Measurements from ENCODE around the gene GRM6. TPM values are rescaled to one million over a fixed set of nuclear protein-coding genes. Genes with fewer than 3 reads are reported as not detected.

GRM6 gene
- total RNA-seq, 2 experiments from 2014 or later, result not detected

DNA sequence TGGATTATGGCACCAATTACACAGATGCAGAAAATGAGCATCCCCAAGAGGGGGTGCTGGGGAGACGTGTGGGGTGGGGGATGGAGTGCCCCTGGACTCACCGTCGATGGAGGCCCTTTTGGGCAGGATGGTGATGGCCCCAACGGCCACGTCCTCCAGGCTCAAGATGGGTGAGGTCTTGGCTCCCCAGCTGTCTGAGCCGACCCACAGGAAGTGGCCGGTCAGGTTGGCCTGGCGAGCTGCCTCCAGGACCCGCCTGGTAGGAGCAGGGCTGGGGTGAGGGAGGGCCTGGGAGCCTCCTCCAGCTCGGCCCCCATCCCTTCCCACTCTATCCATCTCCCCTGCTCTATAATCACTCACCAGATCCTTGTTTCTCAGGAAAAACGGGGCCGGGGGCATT lies 4.6 kb downstream of the GRM6 start:
- no peak overlapping the region for H3K27ac Mint-ChIP-seq
- H3K36me3 Mint-ChIP-seq, result no peaks in the 10 kb centered on the region
- no peak for DNase-seq
- no peak overlapping the region for H3K4me3 Mint-ChIP-seq
- H3K4me1 Mint-ChIP-seq, result no peaks in the 10 kb centered on the region
- peaks cover 33% of the 10 kb centered on the region for H3K27me3 Mint-ChIP-seq
- peaks cover 3% of the 10 kb centered on the region for H3K9me3 Mint-ChIP-seq

DNA sequence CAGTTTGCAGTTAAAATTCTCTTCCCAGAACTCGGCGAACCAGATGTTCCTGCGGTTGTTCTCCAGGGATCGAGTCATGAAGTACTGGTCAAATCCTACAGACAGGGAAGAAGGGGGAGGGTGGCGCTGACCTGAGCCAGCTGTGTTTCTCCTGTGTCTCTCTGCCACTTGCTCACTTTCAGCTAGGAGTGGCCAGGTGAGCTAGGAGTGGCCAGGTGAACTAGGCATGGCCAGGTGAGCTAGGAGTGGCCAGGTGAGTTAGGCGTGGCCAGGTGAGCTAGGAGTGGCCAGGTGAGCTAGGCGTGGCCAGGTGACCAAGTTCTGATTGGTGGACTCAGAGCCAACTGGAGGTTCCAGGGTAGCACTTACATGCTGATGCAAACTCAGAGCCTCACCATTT lies 5.8 kb downstream of the GRM6 start:
- Mint-ChIP-seq H3K27ac (no peak overlapping the region), H3K4me3 (no peak overlapping the region), H3K27me3 (peaks cover 28% of the 10 kb centered on the region), H3K36me3 (no peaks in the 10 kb centered on the region), H3K9me3 (peaks cover 4% of the 10 kb centered on the region), H3K4me1 (no peaks in the 10 kb centered on the region)
- no peak for DNase-seq

DNA sequence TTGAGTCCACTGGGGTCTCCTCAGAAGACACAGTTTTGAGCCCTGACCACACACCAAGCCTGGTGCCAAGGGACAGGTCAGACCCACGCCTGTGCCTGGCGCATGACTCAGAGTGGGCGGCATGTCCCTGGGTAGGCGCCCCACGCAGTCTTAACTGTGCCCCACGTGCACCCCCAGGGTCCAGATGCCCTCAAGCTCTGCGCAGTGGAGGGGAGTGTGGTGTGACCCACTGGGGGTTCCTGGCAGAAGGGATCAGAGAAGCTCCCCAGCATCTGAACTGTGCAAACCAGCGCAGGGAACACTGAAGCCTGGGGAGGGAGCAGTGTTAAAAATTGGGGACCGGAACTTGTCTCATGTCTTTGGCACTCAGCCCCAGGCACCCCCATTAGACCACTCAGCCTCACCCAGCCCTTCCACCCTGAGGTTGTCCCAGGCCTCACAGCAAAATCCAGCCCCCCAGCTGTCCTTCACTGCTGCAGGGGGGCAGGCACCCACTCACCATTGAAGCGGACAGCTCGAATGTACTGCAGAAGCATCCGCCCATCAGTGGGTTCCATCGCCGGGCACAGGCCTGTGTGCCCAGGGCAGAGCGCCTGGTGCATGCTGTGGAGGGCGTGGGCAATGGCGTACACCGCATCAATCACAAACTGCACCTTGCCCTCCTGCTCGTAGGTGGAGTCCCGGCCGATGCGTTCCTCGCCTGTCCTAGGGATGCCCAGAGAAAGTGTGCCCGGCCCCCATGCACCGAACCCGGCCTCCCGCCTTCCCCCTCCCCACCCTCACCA lies 6.5 kb downstream of the GRM6 start:
- Mint-ChIP-seq H3K27ac (no peak overlapping the region), H3K27me3 (peaks cover 21% of the 10 kb centered on the region), H3K36me3 (no peaks in the 10 kb centered on the region)

DNA sequence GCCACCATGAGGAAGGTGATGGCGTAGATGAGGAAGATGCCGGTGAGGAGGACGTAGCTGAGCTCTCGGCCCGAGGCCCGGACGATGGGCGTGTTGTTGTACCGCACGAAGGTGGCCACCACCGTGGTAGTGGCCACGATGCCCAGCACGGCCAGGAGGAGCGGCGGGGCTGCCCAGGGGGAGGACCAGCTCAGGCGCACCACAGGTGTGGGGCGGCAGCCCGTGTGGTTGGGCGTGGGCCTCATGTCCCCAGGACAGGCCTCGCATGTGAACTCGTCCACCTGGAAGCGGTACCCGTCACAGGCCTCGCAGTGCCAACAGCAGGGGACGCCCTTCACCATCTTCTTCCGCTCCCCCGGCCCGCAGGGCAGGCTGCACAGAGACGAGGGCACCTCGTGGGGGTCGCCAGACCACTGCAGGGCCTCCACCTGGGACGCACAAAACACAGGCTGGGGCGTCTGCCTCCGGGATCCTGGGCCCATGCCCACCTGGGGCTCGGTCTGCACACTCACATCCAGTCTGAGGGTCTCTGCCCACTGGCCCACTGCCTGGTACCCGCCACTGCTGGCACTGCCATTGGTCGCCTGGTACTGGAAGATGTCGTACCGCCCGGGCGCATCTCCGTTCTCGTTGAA lies 8.7 kb downstream of the GRM6 start:
- no peaks in the 10 kb centered on the region for H3K36me3 Mint-ChIP-seq
- H3K27me3 Mint-ChIP-seq, result no peaks in the 10 kb centered on the region
- no peak overlapping the region for H3K27ac Mint-ChIP-seq
- no peaks in the 10 kb centered on the region for H3K4me1 Mint-ChIP-seq
- DNase-seq, result no peak
- H3K4me3 Mint-ChIP-seq, result no peak overlapping the region
- H3K9me3 Mint-ChIP-seq, result peaks cover 8% of the 10 kb centered on the region

More for the DNA sequence above, 6.5 kb downstream of the GRM6 start:
- DNase-seq, result no peak
- Mint-ChIP-seq H3K9me3 (peaks cover 4% of the 10 kb centered on the region), H3K4me3 (no peak overlapping the region), H3K4me1 (no peaks in the 10 kb centered on the region)

DNA sequence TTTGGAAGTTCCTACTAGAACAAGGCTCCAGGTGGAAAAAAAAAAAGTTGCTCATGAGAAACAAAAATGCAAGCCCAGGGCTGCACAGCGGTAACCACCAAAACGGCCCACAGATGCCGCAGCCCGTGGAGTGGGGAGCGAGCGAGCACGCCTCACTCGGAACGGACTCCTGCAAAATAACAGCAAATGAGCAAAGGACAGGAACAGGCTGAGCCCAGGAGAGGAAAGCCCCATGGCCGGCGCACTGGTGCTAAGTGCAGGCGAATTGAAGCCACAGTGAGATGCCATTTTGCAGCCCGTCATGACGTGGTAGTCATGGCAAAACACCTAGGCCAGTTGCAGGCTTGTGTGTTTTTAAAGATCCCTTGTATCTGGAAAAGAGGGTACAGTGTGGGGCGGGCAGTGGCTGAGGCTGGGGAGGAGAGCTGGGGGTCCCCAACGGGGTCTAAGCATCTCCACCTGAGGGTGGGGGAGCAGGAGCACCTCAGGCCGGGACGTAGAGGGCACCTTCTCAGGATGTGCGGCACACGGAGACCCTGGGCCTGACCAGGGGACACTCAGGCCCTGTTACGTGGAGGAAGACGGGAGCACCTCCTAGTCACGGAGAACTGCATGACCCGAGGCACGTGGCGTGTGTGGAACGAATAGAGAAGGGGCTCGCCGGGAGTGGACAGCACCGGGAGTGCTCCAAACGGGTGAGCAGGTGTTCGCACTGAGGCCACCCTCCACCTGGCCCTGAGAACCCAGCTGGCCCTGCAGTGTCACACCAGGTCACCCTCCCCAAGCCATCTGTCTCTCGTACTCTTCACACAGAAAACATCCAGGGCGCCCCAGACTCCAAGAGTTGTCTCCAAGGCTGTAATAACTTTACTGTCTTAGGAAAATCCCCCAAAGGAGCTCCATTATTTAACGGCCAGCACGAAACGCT lies 10.7 kb downstream of the GRM6 start:
- DNase-seq, result no peak
- Mint-ChIP-seq H3K36me3 (peaks cover 2% of the 10 kb centered on the region), H3K4me3 (no peak overlapping the region), H3K27me3 (no peaks in the 10 kb centered on the region), H3K27ac (no peak overlapping the region), H3K4me1 (no peaks in the 10 kb centered on the region), H3K9me3 (peaks cover 15% of the 10 kb centered on the region)

DNA sequence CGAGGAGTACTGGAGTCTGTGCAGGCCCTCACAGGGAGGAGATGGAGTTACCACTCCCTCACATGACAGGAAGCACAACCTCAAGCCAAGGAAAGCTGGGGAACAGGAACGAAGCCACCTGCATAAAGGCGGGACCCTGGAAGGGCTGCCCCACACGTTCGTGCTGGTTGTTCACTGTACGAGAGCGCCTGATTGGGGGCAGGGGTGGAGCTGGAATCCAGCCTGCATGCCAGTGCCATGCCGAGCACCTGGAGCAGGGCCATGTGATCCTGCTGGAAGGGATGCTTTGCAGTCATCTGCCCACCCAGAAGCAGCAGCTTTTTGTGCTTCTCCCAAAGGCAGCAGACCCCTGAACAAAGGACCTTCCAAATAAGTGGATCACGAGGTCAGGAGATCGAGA lies 11.4 kb downstream of the GRM6 start:
- Mint-ChIP-seq H3K27ac (no peak overlapping the region), H3K27me3 (no peaks in the 10 kb centered on the region), H3K9me3 (peaks cover 19% of the 10 kb centered on the region), H3K4me3 (no peak overlapping the region), H3K36me3 (peaks cover 2% of the 10 kb centered on the region), H3K4me1 (no peaks in the 10 kb centered on the region)
- no peak for DNase-seq

DNA sequence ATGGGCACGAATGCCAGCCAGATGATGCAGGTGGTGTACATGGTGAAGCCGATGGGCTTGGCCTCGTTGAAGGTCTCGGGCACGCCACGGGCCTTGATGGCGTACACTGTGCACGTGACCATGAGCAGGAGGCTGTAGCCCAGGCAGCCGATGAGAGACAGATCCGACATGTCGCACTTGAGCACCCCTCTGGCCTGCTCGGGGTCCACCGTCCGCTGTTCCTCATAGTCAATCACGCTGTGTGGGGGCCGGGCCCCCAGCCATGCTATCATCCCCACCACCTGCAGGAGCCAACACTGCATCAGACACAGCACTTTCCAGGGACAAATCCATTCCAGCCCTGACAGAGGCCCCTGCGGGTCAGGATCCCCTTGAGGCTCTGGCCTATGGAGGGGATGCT lies 12.2 kb downstream of the GRM6 start:
- H3K27me3 Mint-ChIP-seq, result no peaks in the 10 kb centered on the region
- H3K4me3 Mint-ChIP-seq, result no peak overlapping the region
- peaks cover 27% of the 10 kb centered on the region for H3K9me3 Mint-ChIP-seq
- H3K36me3 Mint-ChIP-seq, result peaks cover 2% of the 10 kb centered on the region
- no peak for DNase-seq
- no peaks in the 10 kb centered on the region for H3K4me1 Mint-ChIP-seq
- H3K27ac Mint-ChIP-seq, result no peak overlapping the region

DNA sequence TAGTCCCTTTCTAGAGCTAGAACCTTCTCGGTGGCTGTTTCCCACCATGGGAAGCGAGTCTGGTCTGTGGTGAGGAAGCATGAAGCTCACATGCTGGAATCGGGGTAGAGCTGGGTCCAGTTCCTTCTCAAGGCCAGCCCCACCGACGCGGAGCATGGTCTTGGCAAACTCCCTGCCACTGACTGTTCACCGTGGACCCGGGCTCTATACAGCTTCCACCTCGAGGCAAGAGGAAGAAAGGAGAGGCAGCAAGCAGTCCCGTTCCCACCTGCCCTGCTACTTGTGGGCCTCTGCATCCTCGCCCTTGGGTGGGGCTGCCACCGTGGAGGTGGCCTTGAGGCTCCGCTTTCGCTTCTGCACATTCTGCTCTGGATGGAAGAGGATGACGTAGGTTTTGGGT lies 13.7 kb downstream of the GRM6 start:
- Mint-ChIP-seq H3K4me1 (no peaks in the 10 kb centered on the region), H3K36me3 (peaks cover 5% of the 10 kb centered on the region), H3K27ac (no peak overlapping the region), H3K9me3 (peaks cover 35% of the 10 kb centered on the region), H3K27me3 (no peaks in the 10 kb centered on the region), H3K4me3 (no peak overlapping the region)
- DNase-seq, result no peak

DNA sequence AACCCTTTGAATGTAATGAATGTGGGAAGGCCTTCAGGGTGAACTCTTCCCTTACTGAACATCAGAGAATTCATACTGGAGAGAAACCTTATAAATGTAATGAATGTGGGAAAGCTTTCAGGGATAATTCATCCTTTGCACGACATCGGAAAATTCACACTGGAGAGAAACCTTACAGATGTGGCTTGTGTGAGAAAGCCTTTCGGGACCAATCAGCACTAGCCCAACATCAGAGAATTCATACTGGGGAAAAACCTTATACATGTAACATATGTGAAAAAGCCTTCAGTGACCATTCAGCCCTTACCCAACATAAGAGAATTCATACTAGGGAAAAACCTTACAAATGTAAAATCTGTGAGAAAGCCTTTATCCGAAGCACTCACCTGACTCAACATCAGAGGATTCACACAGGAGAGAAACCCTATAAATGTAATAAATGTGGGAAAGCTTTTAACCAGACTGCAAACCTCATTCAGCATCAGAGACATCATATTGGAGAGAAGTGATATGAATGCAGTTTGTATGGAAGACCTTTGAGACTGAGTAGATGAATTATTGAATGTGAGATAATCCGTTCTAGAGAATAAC lies 29.6 kb downstream of the GRM6 start:
- H3K4me1 Mint-ChIP-seq, result no peaks in the 10 kb centered on the region
- no peak overlapping the region for H3K4me3 Mint-ChIP-seq
- peaks cover 27% of the 10 kb centered on the region for H3K36me3 Mint-ChIP-seq
- peaks cover 71% of the 10 kb centered on the region for H3K9me3 Mint-ChIP-seq
- H3K27ac Mint-ChIP-seq, result no peak overlapping the region
- no peaks in the 10 kb centered on the region for H3K27me3 Mint-ChIP-seq
- DNase-seq, result no peak

DNA sequence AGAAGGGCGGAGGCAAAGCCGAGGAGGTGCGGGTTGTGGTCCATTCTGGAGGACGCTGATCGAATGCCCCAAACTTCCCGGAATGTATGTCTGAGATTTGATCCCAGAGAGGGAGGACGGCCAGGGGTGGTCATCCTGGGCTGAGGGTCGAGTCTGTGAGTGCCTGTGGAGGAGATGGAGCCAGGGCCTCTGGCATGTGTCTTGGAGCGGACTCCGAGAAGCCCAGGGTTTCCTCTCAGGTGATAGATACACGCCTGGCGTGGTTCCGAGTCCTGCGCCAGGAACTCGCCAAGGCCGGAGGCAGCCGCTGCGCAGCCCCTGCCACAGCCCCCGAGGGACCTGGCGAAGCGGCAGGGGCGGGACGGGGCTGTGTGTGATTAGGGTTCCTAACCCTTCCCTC lies 53.8 kb downstream of the GRM6 start:
- no peak overlapping the region for H3K27ac Mint-ChIP-seq
- peaks cover 41% of the 10 kb centered on the region for H3K36me3 Mint-ChIP-seq
- H3K9me3 Mint-ChIP-seq, result peaks cover 61% of the 10 kb centered on the region
- H3K4me1 Mint-ChIP-seq, result no peaks in the 10 kb centered on the region
- peaks cover 47% of the 10 kb centered on the region for H3K27me3 Mint-ChIP-seq
- no peak overlapping the region for H3K4me3 Mint-ChIP-seq
- no peak for DNase-seq

DNA sequence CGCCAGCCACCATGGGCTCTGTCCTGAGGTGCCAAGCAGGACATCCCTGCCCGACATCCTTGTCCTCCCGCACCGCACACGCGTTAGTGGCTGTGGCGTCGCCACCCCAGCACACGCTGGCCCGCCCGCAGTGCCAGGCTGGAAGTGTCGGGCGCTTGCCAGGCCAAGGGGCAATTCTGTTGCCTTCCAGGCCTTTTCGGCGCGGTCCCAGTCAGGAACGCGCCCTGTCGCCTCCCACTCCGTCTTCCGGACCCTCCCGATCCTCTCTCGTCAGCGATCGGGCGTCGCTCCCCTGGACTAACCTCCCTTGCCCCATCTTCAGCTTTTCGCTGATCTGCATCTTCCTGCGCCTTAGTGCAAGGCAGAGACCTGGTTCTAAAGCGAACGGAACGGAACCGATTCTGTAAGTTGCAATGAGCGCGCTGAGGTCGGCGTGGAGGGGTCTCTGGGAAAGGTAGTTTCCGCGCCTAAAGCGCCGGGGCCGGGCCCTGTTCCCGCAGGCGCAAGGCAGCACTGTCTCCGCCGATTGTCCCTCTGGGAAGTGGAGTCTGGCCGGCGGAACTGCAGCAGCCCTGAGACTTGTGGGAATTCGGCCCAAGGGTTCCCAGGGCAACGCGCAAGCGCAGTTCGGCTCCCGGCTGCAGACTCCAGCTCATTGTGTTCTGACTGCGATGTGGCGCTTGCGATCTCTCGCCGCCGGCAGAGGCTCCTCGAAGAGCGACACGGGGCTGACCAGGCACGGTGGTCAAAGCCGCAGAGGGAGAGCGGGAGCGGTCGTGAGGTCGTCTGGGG lies 54.4 kb downstream of the GRM6 start, which contains the start of gene ZNF454:
Gene ZNF454, plus strand, starts transcription at position 630 of the 792 bp plus-strand sequence. CDS start 1,594 bp downstream, outside the sequence.
- Mint-ChIP-seq H3K4me3 (no peak within 1 kb of the TSS), H3K36me3 (peaks cover 47% of the 10 kb centered on the region), H3K9me3 (peaks cover 66% of the 10 kb centered on the region), H3K27me3 (peaks cover 47% of the 10 kb centered on the region), H3K27ac (no peak within 1 kb of the TSS), H3K4me1 (no peaks in the 10 kb centered on the region)
- DNase-seq, result no peak

DNA sequence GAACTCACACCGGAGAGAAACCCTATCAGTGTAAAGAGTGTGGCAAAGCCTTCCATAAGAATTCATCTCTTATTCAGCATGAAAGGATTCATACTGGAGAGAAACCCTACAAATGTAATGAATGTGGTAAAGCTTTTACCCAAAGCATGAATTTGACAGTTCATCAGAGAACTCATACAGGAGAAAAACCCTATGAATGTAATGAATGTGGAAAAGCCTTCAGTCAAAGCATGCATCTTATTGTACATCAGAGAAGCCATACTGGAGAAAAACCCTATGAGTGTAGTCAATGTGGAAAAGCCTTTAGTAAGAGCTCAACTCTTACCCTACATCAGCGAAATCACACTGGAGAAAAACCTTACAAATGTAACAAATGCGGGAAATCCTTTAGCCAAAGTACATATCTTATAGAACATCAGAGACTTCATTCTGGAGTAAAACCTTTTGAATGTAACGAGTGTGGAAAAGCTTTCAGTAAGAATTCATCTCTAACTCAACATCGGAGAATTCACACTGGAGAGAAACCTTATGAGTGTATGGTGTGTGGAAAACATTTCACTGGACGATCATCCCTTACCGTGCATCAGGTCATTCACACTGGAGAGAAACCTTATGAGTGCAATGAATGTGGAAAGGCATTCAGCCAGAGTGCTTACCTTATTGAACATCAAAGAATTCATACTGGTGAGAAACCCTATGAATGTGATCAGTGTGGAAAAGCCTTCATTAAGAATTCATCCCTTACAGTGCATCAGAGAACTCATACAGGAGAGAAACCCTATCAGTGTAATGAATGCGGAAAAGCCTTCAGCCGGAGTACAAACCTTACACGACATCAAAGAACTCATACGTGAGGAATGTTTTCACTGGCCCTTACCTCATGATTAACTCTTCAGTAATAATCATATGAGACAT lies 63.0 kb downstream of the GRM6 start:
- Mint-ChIP-seq H3K27ac (no peak overlapping the region), H3K36me3 (peaks cover 81% of the 10 kb centered on the region), H3K27me3 (no peaks in the 10 kb centered on the region), H3K9me3 (peaks cover 78% of the 10 kb centered on the region), H3K4me1 (no peaks in the 10 kb centered on the region), H3K4me3 (no peak overlapping the region)
- DNase-seq, result no peak

All from activated naive CD8-positive, alpha-beta T cell treated with anti-CD3 and anti-CD28 coated beads for 36 hours (primary cell).